GM12891 (cell line): ENCODE measurements around the gene HMG20A.

Experiments used
- POLR2A ChIP-seq: IDR thresholded peaks from 2 replicates; pipeline ENCODE4 v1.6.1; 2011; ENCODE audit warnings: low read depth, low read length, control low read depth
- POLR2AphosphoS5 ChIP-seq: IDR thresholded peaks from 2 replicates; pipeline ENCODE4 v1.6.1; 2011; ENCODE audit warnings: low read depth, low read length, control low read depth

DNA sequence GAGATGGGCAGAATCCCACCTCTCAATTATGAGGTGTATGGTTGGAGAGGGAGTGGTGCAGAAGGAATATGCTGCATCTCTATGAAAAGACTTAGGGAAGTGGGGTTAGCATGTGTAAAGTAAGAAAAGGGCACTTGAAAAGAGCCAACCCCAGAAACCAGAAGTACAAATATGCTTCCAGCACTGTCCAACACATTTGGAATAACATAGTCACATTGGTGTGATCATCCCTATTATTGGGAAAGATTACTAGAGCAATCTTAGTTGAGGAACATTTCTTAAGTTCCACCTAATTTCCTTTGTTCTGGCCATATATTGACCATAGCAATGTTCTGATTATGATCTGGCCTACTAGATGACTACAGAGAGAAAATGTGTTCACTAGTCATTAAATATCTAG is 34.3 kb downstream of the HMG20A start:
- TF ChIP-seq POLR2A = no peak
- TF ChIP-seq POLR2AphosphoS5 = no peak
